ENCODE data around the gene MSGN1. TPM values are rescaled to one million over a fixed set of nuclear protein-coding genes. Genes with fewer than 3 reads are reported as not detected.

MSGN1 gene
- total RNA-seq, 2 donors from 2014 or later, result not detected

GRCh38 chr2:17857021-17857420 is 40.8 kb downstream of the MSGN1 start:
- Histone ChIP-seq H3K27me3 (no peaks in the 10 kb centered on the region), H3K27ac (no peak overlapping the region), H3K36me3 (replicated peaks in 1 of 2; ENCODE audit: insufficient read depth in 1 of 2, low read depth in 2 of 2) (no peaks in the 10 kb centered on the region), H3K4me3 (no peak overlapping the region), H3K4me1 (no peaks in the 10 kb centered on the region), H3K9me3 (no peaks in the 10 kb centered on the region)
- TF ChIP-seq CTCF (IDR thresholded peaks at IDR 0.05) (no peak), POLR2A (IDR thresholded peaks at IDR 0.05) (no peak)
- no peak for DNase-seq
- no peak for ATAC-seq
- intact Hi-C loops (cut with DNase I), result loop anchor here (10.0 kb wide), 1 partner anchor 298 kb away; no protein-coding TSS in a partner anchor
- WGBS, 2 donors, result 16 to 42% methylated on average over 3 of the region's 3 CpGs

GRCh38 chr2:17858064-17858463 is 41.8 kb downstream of the MSGN1 start:
- no peaks in the 10 kb centered on the region for H3K36me3 ChIP-seq (replicated peaks in 1 of 2; ENCODE audit: insufficient read depth in 1 of 2, low read depth in 2 of 2)
- 19 to 32% methylated on average over 1 of the region's 1 CpG for WGBS, 2 donors
- H3K4me1 ChIP-seq, result no peaks in the 10 kb centered on the region
- no peaks in the 10 kb centered on the region for H3K27me3 ChIP-seq
- no peak overlapping the region for H3K27ac ChIP-seq
- H3K4me3 ChIP-seq, result no peak overlapping the region
- intact Hi-C loops (cut with DNase I), result loop anchor here (10.0 kb wide), 1 partner anchor 297 kb away; no protein-coding TSS in a partner anchor
- H3K9me3 ChIP-seq, result no peaks in the 10 kb centered on the region
- no peak for TF ChIP-seq POLR2A (IDR thresholded peaks at IDR 0.05)
- no peak for TF ChIP-seq CTCF (IDR thresholded peaks at IDR 0.05)
- ATAC-seq (no peak), DNase-seq (no peak)

GRCh38 chr2:17863539-17863938 is 47.3 kb downstream of the MSGN1 start:
- WGBS, 2 donors, result 29 to 39% methylated on average over 4 of the region's 4 CpGs
- no peak for ATAC-seq
- intact Hi-C loops (cut with DNase I), result no loop called here

GRCh38 chr2:17864676-17865075 is 48.4 kb downstream of the MSGN1 start:
- Histone ChIP-seq H3K36me3 (replicated peaks in 1 of 2; ENCODE audit: insufficient read depth in 1 of 2, low read depth in 2 of 2) (no peaks in the 10 kb centered on the region), H3K9me3 (no peaks in the 10 kb centered on the region), H3K27me3 (no peaks in the 10 kb centered on the region), H3K4me1 (no peaks in the 10 kb centered on the region), H3K27ac (no peak overlapping the region), H3K4me3 (no peak overlapping the region)
- DNase-seq, result no peak
- no peak for TF ChIP-seq CTCF (IDR thresholded peaks at IDR 0.05)
- TF ChIP-seq POLR2A (IDR thresholded peaks at IDR 0.05), result no peak
- no peak for ATAC-seq
- 29 to 59% methylated on average over 1 of the region's 1 CpG for WGBS, 2 donors
- intact Hi-C loops (cut with DNase I), result no loop called here

More at GRCh38 chr2:17863539-17863938, 47.3 kb downstream of the MSGN1 start:
- H3K27me3 ChIP-seq, result no peaks in the 10 kb centered on the region
- no peaks in the 10 kb centered on the region for H3K4me1 ChIP-seq
- TF ChIP-seq POLR2A (IDR thresholded peaks at IDR 0.05) (no peak), CTCF (IDR thresholded peaks at IDR 0.05) (no peak)
- DNase-seq, result no peak
- no peak overlapping the region for H3K4me3 ChIP-seq
- H3K9me3 ChIP-seq, result no peaks in the 10 kb centered on the region
- peak overlapping the region in 2 of 4 donors; percentile 20 to 62 for H3K27ac ChIP-seq
- no peaks in the 10 kb centered on the region for H3K36me3 ChIP-seq (replicated peaks in 1 of 2; ENCODE audit: insufficient read depth in 1 of 2, low read depth in 2 of 2)

GRCh38 chr2:17867133-17867532 is 50.9 kb downstream of the MSGN1 start:
- Histone ChIP-seq H3K9me3 (no peaks in the 10 kb centered on the region), H3K27me3 (no peaks in the 10 kb centered on the region), H3K4me3 (no peak overlapping the region), H3K27ac (no peak overlapping the region), H3K4me1 (no peaks in the 10 kb centered on the region), H3K36me3 (replicated peaks in 1 of 2; ENCODE audit: insufficient read depth in 1 of 2, low read depth in 2 of 2) (no peaks in the 10 kb centered on the region)
- intact Hi-C loops (cut with DNase I), result no loop called here
- TF ChIP-seq POLR2A (IDR thresholded peaks at IDR 0.05) (no peak), CTCF (IDR thresholded peaks at IDR 0.05) (no peak)
- DNase-seq (no peak), ATAC-seq (no peak)
- WGBS, 2 donors, result 48 to 88% methylated on average over 2 of the region's 2 CpGs

Data from body of pancreas (tissue), 4 donors.